ENCODE results near the gene SNAPC3.
A peak's percentile ranks its signal among the peaks of the same experiment; 100 is the strongest.

The SNAPC3 gene

GRCh38 chr9:15485836-15486666 lies 63.4 kb downstream of the SNAPC3 start:
- no peak for DNase-seq (ENCODE audit: low read depth in 2 of 2, low spot score in 1 of 2)

- DNase-seq (ENCODE audit: low read depth in 2 of 2, low spot score in 1 of 2), result no peak
These were observed 69.3 kb downstream of the SNAPC3 start for GRCh38 chr9:15491950-15492349.

GRCh38 chr9:15492485-15493150 lies 69.9 kb downstream of the SNAPC3 start:
- DNase-seq (ENCODE audit: low read depth in 2 of 2, low spot score in 1 of 2), result no peak

GRCh38 chr9:15498246-15498995 lies 75.7 kb downstream of the SNAPC3 start:
- DNase-seq (ENCODE audit: low read depth in 2 of 2, low spot score in 1 of 2), result no peak

- DNase-seq (ENCODE audit: low read depth in 2 of 2, low spot score in 1 of 2), result no peak
These were observed 76.5 kb downstream of the SNAPC3 start for GRCh38 chr9:15499139-15499538.

- no peak for DNase-seq (ENCODE audit: low read depth in 2 of 2, low spot score in 1 of 2)
These were observed 78.5 kb downstream of the SNAPC3 start for GRCh38 chr9:15501179-15501578.

GRCh38 chr9:15501803-15502202 lies 79.1 kb downstream of the SNAPC3 start:
- DNase-seq (ENCODE audit: low read depth in 2 of 2, low spot score in 1 of 2), result no peak

GRCh38 chr9:15505921-15506320 lies 83.2 kb downstream of the SNAPC3 start:
- DNase-seq (ENCODE audit: low read depth in 2 of 2, low spot score in 1 of 2), result no peak

GRCh38 chr9:15509931-15510788 lies 87.5 kb downstream of the SNAPC3 start:
- peak in 1 of 2 donors; percentile 36 for DNase-seq (ENCODE audit: low read depth in 2 of 2, low spot score in 1 of 2)

GRCh38 chr9:15510789-15511575 lies 88.3 kb downstream of the SNAPC3 start, which contains the start of gene PSIP1:
PSIP1 (minus strand) TSS chr9:15510970; CDS start chr9:15510188, 782 bp downstream.
- peak; percentile 66 for DNase-seq (ENCODE audit: low read depth in 2 of 2, low spot score in 1 of 2)

All from stimulated activated CD8-positive, alpha-beta memory T cell treated with anti-CD3 and anti-CD28 coated beads, Interleukin-4, amount 100 ng/mL, for 4 hours (primary cell).